ENCODE measurements around the gene GCDH.
"Not testable (repeated sequence)": the region's sequence is repeated elsewhere in the genome, so short reads cannot be mapped to it uniquely, and the experiment has no call there.

GCDH gene

DNA sequence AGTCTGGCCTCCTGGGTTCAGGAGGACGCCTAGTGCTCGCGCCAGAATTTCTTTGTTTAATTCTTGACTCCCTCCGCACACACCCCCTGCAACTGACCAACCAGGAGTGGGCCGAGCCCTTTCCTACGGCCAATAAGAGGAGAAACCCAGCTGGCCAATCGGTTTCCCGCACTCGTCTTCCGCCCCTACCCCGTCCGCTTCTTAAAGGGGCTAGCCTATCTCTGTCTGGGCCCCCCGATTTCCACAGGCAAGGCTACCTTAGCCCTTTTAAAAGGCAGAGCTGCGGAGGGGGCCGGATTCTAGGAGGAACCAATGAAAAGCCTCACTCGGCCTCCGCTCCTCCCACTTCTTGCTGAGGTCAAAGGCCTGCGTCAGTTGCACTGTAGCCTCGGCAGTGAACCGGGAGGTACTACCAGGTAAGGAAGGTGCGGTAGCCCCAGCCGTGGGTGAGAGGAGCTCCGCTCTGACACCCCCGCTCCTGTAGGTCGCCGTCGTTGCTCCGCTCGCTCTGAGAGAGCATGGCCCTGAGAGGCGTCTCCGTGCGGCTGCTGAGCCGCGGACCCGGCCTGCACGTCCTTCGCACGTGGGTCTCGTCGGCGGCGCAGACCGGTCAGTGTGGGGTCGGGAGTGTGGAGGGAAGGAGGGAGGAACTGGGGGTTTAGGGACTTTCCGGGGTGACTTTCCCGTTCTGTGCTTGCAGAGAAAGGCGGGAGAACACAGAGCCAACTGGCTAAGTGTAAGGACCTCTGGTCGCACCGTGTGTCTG lies at the start of gene GCDH:
TSS of gene GCDH (plus strand) at position 374 of the 766 bp plus-strand sequence. CDS start at position 519, 145 bp downstream.
- peak; percentile 98 to 99 for DNase-seq

DNA sequence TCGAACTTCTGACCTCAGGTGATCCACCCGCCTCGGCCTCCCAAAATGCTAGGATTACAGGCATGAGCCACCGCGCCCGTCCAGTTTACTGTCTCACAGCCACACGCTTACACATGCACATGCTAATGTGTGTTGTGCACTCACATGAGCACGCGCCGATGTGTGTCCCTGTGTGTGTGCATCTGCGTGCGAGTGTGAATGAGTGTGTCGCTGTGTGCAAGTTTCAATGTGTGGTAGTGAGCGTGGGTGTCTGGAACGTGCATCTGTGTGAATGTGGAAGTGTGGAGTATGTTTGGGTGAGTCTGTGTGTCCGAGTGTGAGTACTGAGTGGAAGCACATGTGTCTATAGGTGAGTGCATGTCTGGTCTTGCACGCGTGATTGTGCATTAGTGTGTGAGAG lies 48.4 kb upstream of the GCDH start:
- DNase-seq = no peak

DNA sequence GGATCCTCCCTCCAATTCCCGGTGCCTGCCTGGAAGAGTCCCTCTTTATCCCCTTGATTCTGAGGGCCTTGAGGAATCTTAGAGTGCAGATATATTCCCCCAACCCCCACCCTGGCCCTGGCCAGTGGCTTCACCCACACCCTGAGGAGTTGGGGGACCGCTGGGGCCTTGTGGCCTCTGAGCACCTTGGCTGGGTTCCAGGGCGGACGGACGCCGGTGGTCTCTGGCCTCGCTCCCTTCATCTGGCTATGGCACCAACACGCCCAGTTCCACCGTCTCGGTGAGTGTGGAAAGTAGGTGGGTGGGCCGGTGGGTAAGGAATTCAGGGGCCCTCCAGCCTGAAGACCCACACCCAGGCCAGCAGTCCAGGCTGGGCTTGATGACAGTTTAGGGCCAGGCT lies 47.6 kb upstream of the GCDH start:
- no peak for DNase-seq

DNA sequence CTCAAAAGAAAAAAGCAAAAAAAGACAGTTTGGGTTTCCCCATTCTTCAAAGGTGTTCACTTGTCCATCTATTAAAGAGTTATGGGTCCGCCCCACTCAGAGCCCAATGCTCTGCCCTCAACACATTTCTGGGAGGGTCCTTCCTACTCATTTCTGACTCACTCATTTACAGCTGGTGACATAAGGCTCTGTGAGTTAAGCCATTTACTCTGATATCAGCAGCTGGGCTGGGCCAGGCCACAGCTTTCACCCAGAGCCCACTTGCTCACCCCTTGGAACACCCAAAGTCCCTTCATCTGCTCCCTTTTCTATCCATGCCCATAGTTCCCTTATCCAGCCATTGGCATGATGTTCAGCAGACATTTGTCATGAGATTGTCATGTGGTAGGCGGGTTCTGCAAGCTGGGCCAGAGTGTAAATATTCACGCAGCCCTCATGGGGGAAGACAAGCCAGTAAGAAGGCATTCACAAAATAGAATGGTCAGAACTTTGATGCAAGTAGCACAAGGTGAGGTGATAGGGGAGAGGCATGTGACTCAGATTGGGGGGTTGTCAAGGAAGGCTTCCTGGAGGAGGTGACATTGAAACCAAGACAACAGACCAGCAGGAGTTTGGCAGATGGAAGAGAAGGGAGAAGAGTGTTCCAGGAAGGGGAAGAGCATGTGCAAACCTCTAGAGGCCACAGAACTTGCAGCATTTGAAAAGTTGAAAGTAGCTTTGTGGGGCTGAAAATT lies 46.8 kb upstream of the GCDH start:
- peak; percentile 29 to 38 for DNase-seq

DNA sequence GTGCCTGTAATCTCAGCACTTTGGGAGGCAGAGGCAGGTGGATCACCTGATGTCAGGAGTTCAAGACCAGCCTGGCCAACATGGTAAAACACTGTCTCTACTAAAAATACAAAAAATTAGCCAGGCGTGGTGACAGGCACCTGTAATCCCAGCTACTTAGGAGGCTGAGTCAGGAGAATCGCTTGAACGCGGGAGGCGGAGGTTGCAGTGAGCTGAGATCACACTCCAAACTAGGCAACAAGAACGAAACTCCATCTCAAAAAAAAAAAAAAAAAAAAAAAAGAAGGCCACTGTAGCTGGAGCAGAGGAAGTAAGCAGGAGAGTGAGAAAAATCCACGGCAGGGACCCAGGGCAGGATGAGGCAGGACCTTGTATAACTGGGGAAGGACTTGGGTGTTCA lies 44.3 kb upstream of the GCDH start:
- DNase-seq = not testable (repeated sequence)

DNA sequence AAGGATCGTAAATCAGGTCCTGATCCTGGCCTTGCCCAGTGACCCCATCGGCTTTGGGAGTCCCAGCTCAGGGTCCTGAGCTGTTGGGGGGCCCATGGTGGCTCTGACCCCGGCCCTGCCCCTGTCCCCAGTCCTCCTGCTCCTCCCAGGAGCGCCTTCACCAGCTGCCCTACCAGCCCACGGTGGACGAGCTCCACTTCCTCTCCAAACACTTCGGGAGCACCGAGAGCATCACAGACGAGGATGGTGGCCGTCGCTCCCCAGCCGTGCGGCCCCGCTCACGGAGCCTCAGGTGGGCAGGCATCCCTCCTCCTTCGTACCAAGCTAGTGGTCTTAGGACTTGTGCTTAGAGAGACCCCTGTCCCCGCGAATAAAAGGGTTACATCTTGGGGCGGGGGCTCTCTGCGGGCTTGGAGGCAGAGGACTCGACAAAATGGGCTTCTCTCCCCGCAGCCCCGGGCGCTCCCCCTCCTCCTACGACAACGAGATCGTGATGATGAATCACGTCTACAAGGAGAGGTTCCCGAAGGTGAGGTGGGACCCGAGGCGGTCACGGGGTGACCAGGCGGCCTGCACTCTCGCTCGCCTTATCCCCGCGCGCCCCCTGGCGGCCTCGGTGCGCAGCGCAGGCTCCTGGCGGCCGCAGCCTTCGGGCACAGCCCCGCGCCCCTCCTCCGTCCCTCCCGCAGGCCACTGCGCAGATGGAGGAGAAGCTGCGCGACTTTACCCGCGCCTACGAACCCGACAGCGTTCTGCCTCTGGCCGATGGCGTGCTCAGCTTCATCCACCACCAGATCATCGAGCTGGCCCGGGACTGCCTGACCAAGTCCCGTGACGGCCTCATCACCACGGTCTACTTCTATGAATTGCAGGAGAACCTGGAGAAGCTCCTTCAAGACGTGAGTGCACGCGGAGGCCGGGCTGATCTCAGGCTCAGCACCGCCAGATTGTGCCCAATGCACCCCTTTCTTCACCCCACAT lies 43.5 kb upstream of the GCDH start:
- peak; percentile 56 to 94 for DNase-seq

DNA sequence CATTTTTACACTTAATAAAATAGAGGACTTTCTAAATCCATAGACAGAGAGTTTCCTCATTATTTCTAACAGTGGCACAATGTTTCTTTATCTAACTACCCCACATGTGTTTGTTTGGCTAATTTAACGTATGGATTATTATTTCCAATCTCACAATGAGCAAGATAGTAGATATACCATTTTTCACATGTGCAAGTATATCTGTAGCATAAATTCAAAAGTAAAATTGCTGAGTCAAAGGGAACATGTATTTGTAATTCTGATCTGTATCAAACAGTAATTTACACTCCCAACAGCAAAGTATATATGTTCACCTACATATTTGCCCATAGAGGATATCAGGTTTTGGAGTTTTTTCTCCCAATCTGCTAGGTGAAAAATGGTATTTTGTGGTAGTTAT lies 34.3 kb upstream of the GCDH start:
- no peak for DNase-seq

DNA sequence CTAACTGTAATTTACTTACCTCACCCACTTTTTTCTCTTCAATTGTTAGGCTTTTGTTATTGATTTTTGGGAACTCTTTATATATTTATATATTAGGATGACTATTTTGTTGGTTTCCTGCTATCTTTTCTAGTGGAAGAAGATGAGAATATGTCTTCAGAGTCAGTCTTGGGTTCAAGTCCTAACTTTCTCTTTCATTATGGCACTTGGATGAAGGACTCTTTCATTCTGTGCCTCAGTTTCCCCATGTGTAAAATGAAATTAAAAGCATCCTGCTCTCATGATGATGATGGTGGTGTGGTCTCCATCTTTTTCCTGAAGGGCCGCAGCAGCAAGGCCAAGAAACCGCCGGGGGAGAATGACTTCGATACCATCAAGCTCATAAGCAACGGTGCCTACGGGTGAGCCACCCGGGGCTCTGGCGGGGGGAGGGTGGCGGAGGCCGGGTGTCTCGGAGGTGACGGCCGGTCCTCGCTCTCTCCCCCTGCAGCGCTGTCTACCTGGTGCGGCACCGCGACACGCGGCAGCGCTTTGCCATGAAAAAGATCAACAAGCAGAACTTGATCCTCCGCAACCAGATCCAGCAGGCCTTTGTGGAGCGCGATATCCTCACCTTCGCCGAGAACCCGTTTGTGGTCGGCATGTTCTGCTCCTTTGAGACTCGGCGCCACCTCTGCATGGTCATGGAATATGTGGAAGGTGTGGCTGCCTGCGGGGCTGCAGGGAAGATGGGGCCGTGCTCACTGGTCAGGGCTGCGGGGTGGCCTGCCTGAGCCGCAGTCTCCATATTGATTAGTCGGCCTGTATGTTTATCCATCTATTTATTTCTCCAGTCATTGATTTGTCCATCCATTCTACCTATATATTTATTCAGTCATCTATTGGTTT lies 32.7 kb upstream of the GCDH start:
- DNase-seq = no peak

DNA sequence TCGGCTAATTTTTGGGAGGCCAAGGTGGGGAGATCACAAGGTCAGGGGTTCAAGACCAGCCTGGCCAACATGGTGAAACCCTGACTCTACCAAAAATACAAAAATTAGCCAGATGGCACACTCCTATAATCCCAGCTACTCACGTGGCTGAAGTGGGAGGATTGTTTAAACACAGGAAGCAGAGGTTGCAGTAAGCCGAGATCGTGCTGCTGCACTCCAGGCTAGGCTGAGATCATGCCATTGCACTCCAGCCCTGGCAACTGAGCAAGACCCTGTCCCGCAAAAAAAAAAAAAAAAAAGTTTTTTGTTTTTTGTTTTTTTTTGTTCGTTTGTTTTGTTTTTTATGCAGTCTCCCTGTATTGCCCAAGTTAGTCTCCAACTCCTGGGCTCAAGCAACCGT lies 31.4 kb upstream of the GCDH start:
- no peak for DNase-seq

DNA sequence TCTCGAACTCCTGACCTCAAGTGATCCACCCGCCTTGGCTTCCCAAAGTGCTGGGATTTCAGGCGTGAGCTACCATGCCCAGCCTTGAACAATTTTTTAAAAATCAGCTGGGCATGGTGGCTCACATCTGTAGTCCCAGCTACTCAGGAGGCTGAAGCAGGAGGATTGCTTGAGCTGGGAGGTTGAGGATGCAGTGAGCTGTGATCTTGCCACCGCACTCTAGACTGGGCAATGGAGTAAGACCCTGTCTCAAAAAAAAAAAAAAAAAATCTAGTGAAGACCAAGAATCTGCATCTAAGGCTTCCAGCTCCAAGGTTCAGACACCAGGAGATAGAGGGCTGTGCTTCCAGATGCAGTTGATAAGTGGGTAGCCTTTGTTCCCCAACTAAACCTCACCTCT lies 26.8 kb upstream of the GCDH start:
- no peak for DNase-seq

DNA sequence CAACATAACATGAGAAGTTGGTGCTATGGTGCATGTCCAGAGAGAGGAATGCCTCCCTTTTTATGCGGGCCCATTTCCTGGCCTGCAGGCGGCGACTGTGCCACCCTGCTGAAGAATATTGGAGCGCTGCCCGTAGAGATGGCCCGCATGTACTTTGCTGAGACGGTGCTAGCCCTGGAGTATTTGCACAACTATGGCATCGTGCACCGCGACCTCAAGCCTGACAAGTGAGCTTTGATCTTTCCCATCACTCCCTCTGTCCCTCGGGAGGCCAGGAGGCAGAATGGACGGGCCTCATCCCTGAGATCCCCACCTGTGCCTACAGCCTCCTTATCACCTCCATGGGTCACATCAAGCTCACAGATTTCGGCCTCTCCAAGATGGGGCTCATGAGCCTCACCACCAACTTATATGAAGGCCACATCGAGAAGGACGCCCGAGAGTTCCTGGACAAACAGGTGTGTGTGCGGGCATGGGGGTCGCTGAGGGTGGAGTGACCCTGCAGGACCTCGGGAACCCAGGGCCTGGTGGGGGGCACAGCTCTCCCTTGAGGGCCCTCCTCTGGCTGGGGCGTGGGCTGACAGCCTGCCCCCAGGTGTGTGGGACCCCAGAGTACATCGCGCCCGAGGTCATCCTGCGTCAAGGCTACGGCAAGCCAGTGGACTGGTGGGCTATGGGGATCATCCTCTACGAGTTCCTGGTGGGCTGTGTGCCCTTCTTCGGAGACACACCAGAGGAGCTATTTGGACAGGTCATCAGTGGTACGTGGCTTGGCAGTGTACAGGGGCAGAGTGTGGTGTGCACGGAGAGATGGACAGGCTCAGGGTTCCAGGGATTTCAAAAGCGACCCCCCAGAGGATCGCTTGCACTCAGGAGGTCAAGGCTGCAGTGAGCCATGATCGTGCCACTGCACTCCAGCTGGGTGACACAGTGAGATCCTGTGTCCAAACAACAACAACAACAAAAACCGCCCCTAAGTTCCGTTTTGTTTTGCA lies 25.9 kb upstream of the GCDH start:
- no peak for DNase-seq

DNA sequence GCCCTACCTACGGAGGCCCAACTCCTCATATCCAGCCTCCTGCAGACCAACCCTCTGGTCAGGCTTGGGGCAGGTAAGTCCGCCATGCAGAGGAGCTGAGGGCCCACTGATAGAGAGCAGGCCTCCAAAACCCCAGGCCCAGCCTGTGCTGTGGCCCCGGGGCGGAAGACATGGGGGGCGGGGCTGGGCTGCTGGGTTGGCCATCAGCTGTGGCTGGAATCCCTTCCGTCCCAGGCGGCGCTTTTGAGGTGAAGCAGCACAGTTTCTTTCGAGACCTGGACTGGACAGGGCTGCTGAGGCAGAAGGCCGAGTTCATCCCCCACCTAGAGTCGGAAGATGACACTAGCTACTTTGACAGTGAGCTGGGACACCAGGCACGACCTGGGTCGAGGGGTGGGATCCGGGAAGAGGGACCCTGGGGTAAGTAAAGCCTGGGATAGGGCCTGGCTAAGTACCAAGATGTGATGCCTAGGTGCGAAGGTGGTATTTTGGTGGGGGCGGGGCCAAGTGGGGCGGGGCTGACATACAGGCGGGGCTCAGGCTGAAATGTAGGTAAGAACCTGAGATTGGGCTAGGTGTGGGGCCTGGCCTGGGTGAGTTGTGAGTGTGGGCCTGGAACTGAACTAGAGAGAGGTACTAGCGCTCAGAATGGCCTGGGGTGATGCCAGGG lies 25.1 kb upstream of the GCDH start:
- no peak for DNase-seq

DNA sequence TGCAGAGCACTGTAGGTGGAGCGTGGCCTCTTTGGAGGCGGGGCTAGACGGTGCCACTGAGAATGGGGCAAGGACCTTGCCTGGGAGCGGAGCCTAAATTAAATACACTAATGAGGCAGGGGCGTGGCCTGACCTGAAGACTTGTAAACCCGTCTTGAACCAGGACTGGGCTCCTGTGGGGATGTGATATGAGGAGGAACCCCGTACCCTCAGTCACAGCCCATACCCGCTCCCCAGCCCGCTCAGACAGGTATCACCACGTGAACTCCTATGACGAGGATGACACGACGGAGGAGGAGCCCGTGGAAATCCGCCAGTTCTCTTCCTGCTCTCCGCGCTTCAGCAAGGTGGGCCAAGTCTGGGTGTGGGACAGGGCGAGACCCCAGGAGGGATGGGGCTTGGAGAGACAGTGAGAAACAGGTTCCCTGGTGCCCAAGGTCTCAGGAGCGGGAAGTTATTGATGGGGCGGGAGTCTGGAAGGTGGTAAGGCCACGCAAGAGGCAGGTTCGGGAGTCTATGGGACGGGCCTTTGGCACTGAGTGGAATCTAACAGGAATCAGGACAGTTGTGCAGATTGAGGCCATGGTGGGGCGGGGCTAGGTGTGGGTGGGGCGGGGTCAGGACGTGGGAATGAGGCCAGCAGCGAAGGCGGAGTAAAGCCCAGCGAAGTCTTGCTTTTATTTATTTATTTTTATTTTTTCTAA lies 24.4 kb upstream of the GCDH start:
- no peak for DNase-seq

DNA sequence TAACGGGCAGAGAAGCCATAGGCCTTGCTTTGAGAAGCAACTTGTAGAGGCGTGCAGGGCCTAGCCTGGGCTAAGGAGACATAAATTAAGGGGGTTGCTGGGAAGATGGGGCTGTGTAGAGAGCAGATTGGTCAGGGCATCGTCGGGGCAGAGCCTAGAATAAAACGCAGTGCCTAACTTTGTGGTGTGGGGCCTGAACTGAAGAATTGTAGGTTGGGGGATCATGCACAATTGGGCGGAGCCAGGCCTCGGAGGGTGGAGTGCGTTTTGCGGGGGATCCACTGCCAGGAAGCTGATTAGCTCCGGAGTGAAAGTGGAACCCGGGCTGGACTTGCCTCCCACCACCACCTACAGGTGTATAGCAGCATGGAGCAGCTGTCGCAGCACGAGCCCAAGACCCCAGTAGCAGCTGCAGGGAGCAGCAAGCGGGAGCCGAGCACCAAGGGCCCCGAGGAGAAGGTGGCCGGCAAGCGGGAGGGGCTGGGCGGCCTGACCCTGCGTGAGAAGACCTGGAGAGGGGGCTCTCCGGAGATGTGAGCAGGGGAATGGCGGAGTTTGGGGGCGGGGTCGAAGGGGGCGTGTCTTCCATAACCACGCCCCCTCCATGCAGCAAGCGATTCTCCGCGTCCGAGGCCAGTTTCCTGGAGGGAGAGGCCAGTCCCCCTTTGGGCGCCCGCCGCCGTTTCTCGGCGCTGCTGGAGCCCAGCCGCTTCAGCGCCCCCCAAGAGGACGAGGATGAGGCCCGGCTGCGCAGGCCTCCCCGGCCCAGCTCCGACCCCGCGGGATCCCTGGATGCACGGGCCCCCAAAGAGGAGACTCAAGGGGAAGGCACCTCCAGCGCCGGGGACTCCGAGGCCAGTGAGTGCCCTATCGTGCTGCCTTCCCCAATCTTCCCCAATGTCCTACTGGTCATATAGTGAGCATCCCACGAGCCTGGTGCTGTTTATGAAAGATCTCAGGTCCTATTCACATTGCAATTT lies 23.6 kb upstream of the GCDH start:
- DNase-seq = peak; percentile 41 to 68

DNA sequence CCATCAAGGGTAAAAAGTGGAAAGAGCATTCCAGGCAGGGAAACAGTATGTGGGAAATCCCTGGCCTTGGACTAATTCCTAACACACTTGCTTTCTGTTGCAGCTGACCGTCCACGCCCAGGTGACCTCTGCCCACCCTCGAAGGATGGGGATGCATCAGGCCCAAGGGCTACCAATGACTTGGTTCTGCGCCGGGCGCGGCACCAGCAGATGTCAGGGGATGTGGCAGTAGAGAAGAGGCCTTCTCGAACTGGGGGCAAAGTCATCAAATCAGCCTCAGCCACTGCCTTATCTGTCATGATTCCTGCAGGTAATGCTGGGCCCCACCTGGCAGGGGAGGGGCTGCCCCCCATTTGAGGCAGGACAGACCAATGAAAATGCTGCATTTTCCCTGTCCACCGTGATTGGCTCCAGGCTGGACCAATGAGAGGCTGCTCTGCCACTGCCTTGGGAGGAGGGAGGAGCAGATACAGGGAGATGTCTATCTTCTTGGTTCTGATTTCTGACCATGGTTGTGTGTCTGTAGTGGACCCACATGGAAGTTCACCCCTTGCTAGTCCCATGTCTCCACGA lies 22.3 kb upstream of the GCDH start:
- no peak for DNase-seq

DNA sequence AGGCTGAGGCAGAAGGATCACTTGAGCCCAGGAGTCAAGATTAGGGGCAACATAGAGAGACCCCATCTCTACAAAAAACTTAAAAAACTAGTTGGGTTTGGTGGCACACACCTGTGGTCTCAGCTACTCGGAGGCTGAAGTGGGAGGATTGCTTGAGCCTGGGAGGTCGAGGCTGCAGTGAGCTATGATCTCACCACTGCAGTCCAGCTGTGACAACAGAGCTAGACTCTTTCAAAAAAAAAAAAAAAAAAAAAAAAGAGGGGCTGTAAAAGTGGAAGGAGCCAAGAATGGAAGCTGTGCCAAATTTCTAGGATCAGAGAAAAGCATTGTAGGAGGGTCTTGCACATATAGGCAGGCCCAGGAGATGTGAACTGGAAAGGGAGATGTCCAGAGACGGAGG lies 19.3 kb upstream of the GCDH start:
- no peak for DNase-seq

DNA sequence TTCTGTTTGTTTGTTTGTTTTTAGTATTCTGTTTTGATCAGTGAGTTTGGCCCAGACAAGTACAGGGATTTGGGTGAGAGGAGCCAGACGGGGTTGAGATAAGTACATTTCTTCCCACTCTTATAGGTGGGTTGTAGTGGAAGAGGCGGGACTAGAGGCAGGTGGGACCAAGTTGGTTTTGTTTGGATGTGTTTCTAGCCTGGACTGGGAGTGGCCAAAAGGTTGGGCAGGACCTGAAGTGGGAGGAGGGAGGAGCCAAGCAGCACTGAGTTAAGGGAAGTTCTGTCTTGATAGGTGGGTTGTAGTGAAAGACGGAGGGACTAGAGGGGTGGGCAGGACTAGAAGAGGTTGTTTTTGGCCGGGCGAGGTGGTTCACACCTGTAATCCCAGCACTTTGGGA lies 18.7 kb upstream of the GCDH start:
- DNase-seq = no peak
